Neuronal stem cell (in vitro differentiated cells): ENCODE data around the gene SUCNR1.
A peak's percentile ranks its signal among the peaks of the same experiment; 100 is the strongest.

Source experiments
- DNase-seq: peaks from one replicate; pipeline ENCODE4 v3.0.0-alpha.2; 2013; ENCODE audit warnings: low spot score
- H2AFZ ChIP-seq: one replicate; pipeline ENCODE4 v1.6.1; 2013; ENCODE audit warnings: mild to moderate bottlenecking, low read length, inconsistent platforms
- H2AK5ac ChIP-seq: 2 replicates; pipeline ENCODE4 v1.6.1; 2013; ENCODE audit warnings: low read depth, mild to moderate bottlenecking, inconsistent platforms, low read length, moderate library complexity, mixed read lengths
- H2BK120ac ChIP-seq: 2 replicates; pipeline ENCODE4 v1.6.1; 2013; ENCODE audit warnings: low read depth, mild to moderate bottlenecking, inconsistent platforms, low read length, moderate library complexity, mixed read lengths
- H2BK12ac ChIP-seq: one replicate; pipeline ENCODE4 v1.6.1; 2013; ENCODE audit warnings: low read length, inconsistent platforms
- H2BK15ac ChIP-seq: 2 replicates; pipeline ENCODE4 v1.6.1; 2013; ENCODE audit warnings: mild to moderate bottlenecking, low read length, inconsistent platforms, mixed read lengths
- H2BK5ac ChIP-seq: one replicate; pipeline ENCODE4 v1.6.1; 2013; ENCODE audit warnings: inconsistent platforms, mild to moderate bottlenecking, low read length, moderate library complexity
- H3K14ac ChIP-seq: one replicate; pipeline ENCODE4 v1.6.1; 2013; ENCODE audit warnings: low read length, inconsistent platforms
- H3K18ac ChIP-seq: 2 replicates; pipeline ENCODE4 v1.6.1; 2013; ENCODE audit warnings: low read length, inconsistent platforms
- H3K23ac ChIP-seq: 2 replicates; pipeline ENCODE4 v1.6.1; 2013; ENCODE audit warnings: low read depth, mild to moderate bottlenecking, mixed read lengths, low read length, inconsistent platforms; ENCODE audit not compliant: poor library complexity
- H3K27ac ChIP-seq: replicated peaks from 3 replicates; pipeline ENCODE4 v1.5.1; 2013; ENCODE audit warnings: low read length, inconsistent platforms
- H3K27me3 ChIP-seq, 3 experiments: 2 replicates each; pipeline ENCODE4 v1.6.1; 2013; ENCODE audit warnings: low read length in 3 of 3, mild to moderate bottlenecking in 2 of 3, inconsistent platforms in 1 of 3, low read depth in 1 of 3, mixed read lengths in 1 of 3, moderate library complexity in 1 of 3; ENCODE audit not compliant: control insufficient read depth in 3 of 3, insufficient read depth in 3 of 3
- H3K36me3 ChIP-seq, 2 donors: replicated peaks in 1 of 2; 2 replicates each; pipeline ENCODE4 v1.6.1; 2013; ENCODE audit warnings: low read length in 2 of 2; ENCODE audit not compliant: control insufficient read depth in 2 of 2, insufficient read depth in 2 of 2
- H3K4ac ChIP-seq: 2 replicates; pipeline ENCODE4 v1.6.1; 2013; ENCODE audit warnings: inconsistent platforms, mild to moderate bottlenecking, low read length, moderate library complexity
- H3K4me1 ChIP-seq, 2 donors: 1 replicate in 1 of 2; 2 replicates in 1 of 2; pipeline ENCODE4 v1.6.1; 2013; ENCODE audit warnings: low read length in 2 of 2, low read depth in 1 of 2; ENCODE audit not compliant: control insufficient read depth in 2 of 2, insufficient read depth in 1 of 2
- H3K4me2 ChIP-seq: one replicate; pipeline ENCODE4 v1.6.1; 2013; ENCODE audit warnings: mild to moderate bottlenecking, low read length, inconsistent platforms; ENCODE audit not compliant: insufficient read depth, poor library complexity, severe bottlenecking
- H3K4me3 ChIP-seq, 2 donors: 2 replicates each; pipeline ENCODE4 v1.5.1; 2013; ENCODE audit warnings: low read length in 2 of 2, mild to moderate bottlenecking in 2 of 2, inconsistent platforms in 1 of 2, moderate library complexity in 1 of 2
- H3K79me1 ChIP-seq: one replicate; pipeline ENCODE4 v1.6.1; 2013; ENCODE audit warnings: low read depth, mild to moderate bottlenecking, inconsistent platforms, low read length, moderate library complexity
- H3K9ac ChIP-seq: one replicate; pipeline ENCODE4 v1.6.1; 2013; ENCODE audit warnings: mild to moderate bottlenecking, low read depth, low read length, inconsistent platforms; ENCODE audit not compliant: poor library complexity
- H3K9me3 ChIP-seq, 2 donors: replicated peaks in 1 of 2; 2 replicates each; pipeline versions ENCODE3 to v1.6.1; 2013; ENCODE audit warnings: low read length in 2 of 2, mild to moderate bottlenecking in 2 of 2, inconsistent platforms in 1 of 2, low read depth in 1 of 2, mixed read lengths in 1 of 2, moderate library complexity in 1 of 2; ENCODE audit not compliant: control insufficient read depth in 2 of 2, insufficient read depth in 1 of 2
- H4K8ac ChIP-seq: one replicate; pipeline ENCODE4 v1.6.1; 2013; ENCODE audit warnings: low read depth, mild to moderate bottlenecking, inconsistent platforms, low read length, moderate library complexity
- H4K91ac ChIP-seq: one replicate; pipeline ENCODE4 v1.6.1; 2013; ENCODE audit warnings: low read length, low read depth, mild to moderate bottlenecking, inconsistent platforms; ENCODE audit not compliant: poor library complexity
- WGBS, 2 donors: extraction: QIAGEN DNeasy Blood & Tissue Kit; methylation state at CpG; one replicate each; pipeline ENCODE4 v1.1.7; 2013; ENCODE audit warnings: missing lambda C conversion rate in 2 of 2, mixed read lengths in 1 of 2; ENCODE audit not compliant: insufficient read length in 2 of 2, insufficient replicate concordance in 1 of 2; ENCODE audit errors: extremely low coverage in 2 of 2; 5-methylcytosine and 5-hydroxymethylcytosine counted together

Gene SUCNR1

GRCh38 chr3:151838574-151839312 is 34.7 kb upstream of the SUCNR1 start:
- Histone ChIP-seq H3K9ac (no peak overlapping the region), H2AFZ (no peak overlapping the region), H4K91ac (no peak overlapping the region), H3K14ac (no peak overlapping the region), H2BK15ac (no peak overlapping the region), H3K36me3 (no peaks in the 10 kb centered on the region), H3K4me1 (peaks cover 6 to 8% of the 10 kb centered on the region in 2 donors), H3K4me2 (no peak overlapping the region), H3K4me3 (no peak overlapping the region), H3K23ac (no peak overlapping the region), H3K4ac (no peak overlapping the region), H3K27me3 (no peaks in the 10 kb centered on the region), H4K8ac (no peak overlapping the region), H2AK5ac (no peak overlapping the region), H3K18ac (no peak overlapping the region), H3K79me1 (no peaks in the 10 kb centered on the region), H2BK5ac (no peak overlapping the region), H2BK12ac (no peak overlapping the region), H2BK120ac (no peak overlapping the region), H3K9me3 (no peaks in the 10 kb centered on the region), H3K27ac (no peak overlapping the region)
- peak; percentile 54 for DNase-seq
- no CpG with 5 or more reads among the region's 19 CpGs for WGBS, 2 donors

- no peak overlapping the region for H2BK12ac ChIP-seq
- H3K9me3 ChIP-seq, result no peaks in the 10 kb centered on the region
- H2BK120ac ChIP-seq, result no peak overlapping the region
- H3K4me3 ChIP-seq, result no peak overlapping the region
- H2BK5ac ChIP-seq, result no peak overlapping the region
- H2BK15ac ChIP-seq, result no peak overlapping the region
- no peak overlapping the region for H4K91ac ChIP-seq
- no CpG with 5 or more reads among the region's 1 CpG for WGBS, 2 donors
- no peak for DNase-seq
- H3K27me3 ChIP-seq, result no peaks in the 10 kb centered on the region
- no peak overlapping the region for H2AK5ac ChIP-seq
- no peak overlapping the region for H3K4ac ChIP-seq
- H3K79me1 ChIP-seq, result no peaks in the 10 kb centered on the region
- H3K23ac ChIP-seq, result no peak overlapping the region
- no peak overlapping the region for H3K9ac ChIP-seq
- peaks cover 6 to 8% of the 10 kb centered on the region in 2 donors for H3K4me1 ChIP-seq
- no peak overlapping the region for H3K27ac ChIP-seq
- H4K8ac ChIP-seq, result no peak overlapping the region
- H3K18ac ChIP-seq, result no peak overlapping the region
- H3K14ac ChIP-seq, result no peak overlapping the region
- no peaks in the 10 kb centered on the region for H3K36me3 ChIP-seq
- H3K4me2 ChIP-seq, result no peak overlapping the region
- no peak overlapping the region for H2AFZ ChIP-seq
Measured at GRCh38 chr3:151839313-151839631, 34.2 kb upstream of the SUCNR1 start.

- Histone ChIP-seq H3K23ac (no peak overlapping the region), H3K9me3 (no peaks in the 10 kb centered on the region), H3K36me3 (no peaks in the 10 kb centered on the region), H2BK5ac (no peak overlapping the region), H2AK5ac (no peak overlapping the region), H4K8ac (no peak overlapping the region), H3K27me3 (no peaks in the 10 kb centered on the region), H2BK120ac (no peak overlapping the region), H3K27ac (no peak overlapping the region), H3K4me3 (no peak overlapping the region), H2BK15ac (no peak overlapping the region), H3K9ac (no peak overlapping the region), H2BK12ac (no peak overlapping the region), H3K4me1 (peaks cover 3 to 5% of the 10 kb centered on the region in 2 donors), H4K91ac (no peak overlapping the region), H3K14ac (no peak overlapping the region), H3K4ac (no peak overlapping the region), H3K79me1 (no peaks in the 10 kb centered on the region), H2AFZ (no peak overlapping the region), H3K4me2 (no peak overlapping the region), H3K18ac (no peak overlapping the region)
- no peak for DNase-seq
- WGBS, 2 donors, result no CpG with 5 or more reads among the region's 6 CpGs
Measured at GRCh38 chr3:151841801-151842200, 31.6 kb upstream of the SUCNR1 start.

- H4K8ac ChIP-seq, result no peak overlapping the region
- no peak overlapping the region for H3K9ac ChIP-seq
- H2BK15ac ChIP-seq, result no peak overlapping the region
- no peak overlapping the region for H3K27ac ChIP-seq
- no peak for DNase-seq
- H2BK120ac ChIP-seq, result no peak overlapping the region
- H2BK12ac ChIP-seq, result no peak overlapping the region
- no peak overlapping the region for H2AK5ac ChIP-seq
- WGBS, 2 donors, result no CpG with 5 or more reads among the region's 1 CpG
- H3K18ac ChIP-seq, result no peak overlapping the region
- no peak overlapping the region for H3K4me3 ChIP-seq
- H3K36me3 ChIP-seq, result no peaks in the 10 kb centered on the region
- no peak overlapping the region for H2BK5ac ChIP-seq
- H4K91ac ChIP-seq, result no peak overlapping the region
- no peak overlapping the region for H3K14ac ChIP-seq
- no peak overlapping the region for H2AFZ ChIP-seq
- H3K4me2 ChIP-seq, result no peak overlapping the region
- no peaks in the 10 kb centered on the region for H3K79me1 ChIP-seq
- no peak overlapping the region for H3K23ac ChIP-seq
- H3K27me3 ChIP-seq, result no peaks in the 10 kb centered on the region
- no peak overlapping the region for H3K4ac ChIP-seq
- no peaks in the 10 kb centered on the region for H3K9me3 ChIP-seq
- H3K4me1 ChIP-seq, result peaks cover 0 to 5% of the 10 kb centered on the region in 2 donors
Measured at GRCh38 chr3:151843275-151843674, 30.2 kb upstream of the SUCNR1 start.
